ENCODE measurements around the gene PRSS2. TPM values are rescaled to one million over a fixed set of nuclear protein-coding genes. Genes with fewer than 3 reads are reported as not detected.
"Not testable (repeated sequence)": the region's sequence is repeated elsewhere in the genome, so short reads cannot be mapped to it uniquely, and the experiment has no call there.

PRSS2 gene
- total RNA-seq, 3 donors from 2014 or later: not detected

- intact Hi-C loops (cut with DNase I, micrococcal nuclease): no loop called here
- Histone ChIP-seq H3K4me1 (ENCODE audit: low read depth) (no peaks in the 10 kb centered on the region), H3K36me3 (ENCODE audit: low read depth) (no peaks in the 10 kb centered on the region), H3K4me3 (no peak overlapping the region), H3K9me3 (no peaks in the 10 kb centered on the region)
- no peak for DNase-seq
- ATAC-seq: no peak
- TF ChIP-seq, protein P1, sequence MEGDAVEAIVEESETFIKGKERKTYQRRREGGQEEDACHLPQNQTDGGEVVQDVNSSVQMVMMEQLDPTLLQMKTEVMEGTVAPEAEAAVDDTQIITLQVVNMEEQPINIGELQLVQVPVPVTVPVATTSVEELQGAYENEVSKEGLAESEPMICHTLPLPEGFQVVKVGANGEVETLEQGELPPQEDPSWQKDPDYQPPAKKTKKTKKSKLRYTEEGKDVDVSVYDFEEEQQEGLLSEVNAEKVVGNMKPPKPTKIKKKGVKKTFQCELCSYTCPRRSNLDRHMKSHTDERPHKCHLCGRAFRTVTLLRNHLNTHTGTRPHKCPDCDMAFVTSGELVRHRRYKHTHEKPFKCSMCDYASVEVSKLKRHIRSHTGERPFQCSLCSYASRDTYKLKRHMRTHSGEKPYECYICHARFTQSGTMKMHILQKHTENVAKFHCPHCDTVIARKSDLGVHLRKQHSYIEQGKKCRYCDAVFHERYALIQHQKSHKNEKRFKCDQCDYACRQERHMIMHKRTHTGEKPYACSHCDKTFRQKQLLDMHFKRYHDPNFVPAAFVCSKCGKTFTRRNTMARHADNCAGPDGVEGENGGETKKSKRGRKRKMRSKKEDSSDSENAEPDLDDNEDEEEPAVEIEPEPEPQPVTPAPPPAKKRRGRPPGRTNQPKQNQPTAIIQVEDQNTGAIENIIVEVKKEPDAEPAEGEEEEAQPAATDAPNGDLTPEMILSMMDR (IDR thresholded peaks at IDR 0.05): no peak
Measured at GRCh38 chr7:142767451-142767850, 3.3 kb upstream of the PRSS2 start.

GRCh38 chr7:142767861-142768260 lies 2.9 kb upstream of the PRSS2 start:
- TF ChIP-seq, protein P1 (IDR thresholded peaks at IDR 0.05): no peak
- intact Hi-C loops (cut with DNase I, micrococcal nuclease): no loop called here
- H3K36me3 ChIP-seq (ENCODE audit: low read depth): no peaks in the 10 kb centered on the region
- no peaks in the 10 kb centered on the region for H3K4me1 ChIP-seq (ENCODE audit: low read depth)
- ATAC-seq (no peak), DNase-seq (no peak)
- H3K4me3 ChIP-seq: no peak overlapping the region
- no peaks in the 10 kb centered on the region for H3K9me3 ChIP-seq

DNA sequence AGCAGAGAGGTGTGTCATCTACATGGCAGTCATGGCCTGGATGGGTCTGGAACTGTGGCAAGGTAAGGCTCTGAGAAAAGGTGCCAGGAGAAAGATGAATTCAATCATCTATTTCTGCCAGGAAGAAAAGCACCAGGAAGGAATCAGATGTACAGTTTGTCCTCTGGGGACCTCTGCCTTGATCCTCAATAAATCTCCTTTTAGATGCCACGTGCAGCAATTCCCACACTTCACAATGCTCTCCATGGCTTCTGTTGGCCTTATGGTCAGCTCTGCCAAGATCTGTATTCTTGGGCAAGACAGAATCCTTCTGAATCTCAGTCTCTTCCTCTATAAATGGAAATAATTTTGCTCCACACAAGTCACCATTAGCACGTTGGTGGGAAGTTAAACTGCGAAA lies 1.9 kb upstream of the PRSS2 start:
- DNase-seq; ATAC-seq; intact Hi-C loops (cut with DNase I, micrococcal nuclease): not testable (repeated sequence)

GRCh38 chr7:142771353-142771723 lies 568 bp downstream of the PRSS2 start:
- intact Hi-C loops (cut with DNase I, micrococcal nuclease): no loop called here
- ATAC-seq (no peak), DNase-seq (no peak)
- Histone ChIP-seq H3K36me3 (ENCODE audit: low read depth) (no peaks in the 10 kb centered on the region), H3K4me3 (no peak overlapping the region), H3K9me3 (no peaks in the 10 kb centered on the region), H3K4me1 (ENCODE audit: low read depth) (no peaks in the 10 kb centered on the region)
- TF ChIP-seq, protein P1 (IDR thresholded peaks at IDR 0.05): no peak

More for the DNA sequence above, 1.9 kb upstream of the PRSS2 start:
- H3K36me3 ChIP-seq (ENCODE audit: low read depth); H3K4me3 ChIP-seq; H3K9me3 ChIP-seq; H3K4me1 ChIP-seq (ENCODE audit: low read depth): not testable (repeated sequence)

DNA sequence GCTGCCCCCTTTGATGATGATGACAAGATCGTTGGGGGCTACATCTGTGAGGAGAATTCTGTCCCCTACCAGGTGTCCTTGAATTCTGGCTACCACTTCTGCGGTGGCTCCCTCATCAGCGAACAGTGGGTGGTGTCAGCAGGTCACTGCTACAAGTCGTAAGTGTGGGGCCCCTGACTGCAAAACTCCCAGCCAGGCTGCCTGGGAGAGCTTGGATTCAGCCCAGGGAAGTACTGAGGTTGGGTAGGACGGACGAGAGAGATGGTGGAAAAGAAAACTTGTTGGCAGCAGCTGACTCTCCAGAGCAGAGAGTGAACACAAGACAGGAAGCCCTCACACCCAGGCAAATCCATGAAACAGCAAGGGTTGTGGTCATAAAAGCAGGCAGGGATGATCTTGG lies 1.3 kb downstream of the PRSS2 start:
- H3K4me1 ChIP-seq (ENCODE audit: low read depth): no peaks in the 10 kb centered on the region
- DNase-seq (no peak), ATAC-seq (no peak)
- no peaks in the 10 kb centered on the region for H3K36me3 ChIP-seq (ENCODE audit: low read depth)
- TF ChIP-seq, protein P1 (IDR thresholded peaks at IDR 0.05): no peak
- H3K4me3 ChIP-seq: no peak overlapping the region
- intact Hi-C loops (cut with DNase I, micrococcal nuclease): no loop called here
- H3K9me3 ChIP-seq: no peaks in the 10 kb centered on the region

GRCh38 chr7:142772673-142773072 lies 1.9 kb downstream of the PRSS2 start:
- no peak for DNase-seq
- no peak for ATAC-seq
- H3K36me3 ChIP-seq (ENCODE audit: low read depth): no peaks in the 10 kb centered on the region
- H3K4me1 ChIP-seq (ENCODE audit: low read depth): no peaks in the 10 kb centered on the region
- TF ChIP-seq, protein P1 (IDR thresholded peaks at IDR 0.05): no peak
- no peak overlapping the region for H3K4me3 ChIP-seq
- intact Hi-C loops (cut with DNase I, micrococcal nuclease): no loop called here
- no peaks in the 10 kb centered on the region for H3K9me3 ChIP-seq
